Mononuclear cell (primary cell): ENCODE results near the gene MAPK1. TPM values are rescaled to one million over a fixed set of nuclear protein-coding genes. Genes with fewer than 3 reads are reported as not detected.
"Not testable (repeated sequence)": the region's sequence is repeated elsewhere in the genome, so short reads cannot be mapped to it uniquely, and the experiment has no call there.

Source experiments
- H3K27me3 ChIP-seq: 2 replicates; pipeline ENCODE4 v1.6.0; 2011; ENCODE audit warnings: low read length, control low read depth; ENCODE audit not compliant: insufficient read depth
- H3K4me1 ChIP-seq: 2 replicates; pipeline ENCODE4 v1.5.1; 2011; ENCODE audit warnings: mild to moderate bottlenecking, low read length, control low read depth; ENCODE audit not compliant: insufficient read depth
- H3K4me3 ChIP-seq: 2 replicates; pipeline ENCODE4 v1.5.1; 2011; ENCODE audit warnings: mild to moderate bottlenecking, low read length, moderate library complexity
- H3K9me3 ChIP-seq: 2 replicates; pipeline ENCODE4 v1.5.1; 2011; ENCODE audit warnings: low read depth, mild to moderate bottlenecking, control low read depth, low read length
- total RNA-seq: library from RNA; depleted of rRNA; stranded (reverse); fragments of >200 nt; gene quantifications from one replicate; pipeline ENCODE4 v1.2.3, GENCODE V29; 2012

The MAPK1 gene
- total RNA-seq, 1 donor, result 30.0 TPM

- Histone ChIP-seq H3K4me1 (no peaks in the 10 kb centered on the region), H3K27me3 (no peaks in the 10 kb centered on the region), H3K4me3 (no peak overlapping the region), H3K9me3 (no peaks in the 10 kb centered on the region)
Measured at GRCh38 chr22:21754523-21754922, 112.9 kb downstream of the MAPK1 start.

GRCh38 chr22:21753374-21754111 lies 113.9 kb downstream of the MAPK1 start:
- Histone ChIP-seq H3K4me3 (no peak overlapping the region), H3K27me3 (no peaks in the 10 kb centered on the region), H3K9me3 (no peaks in the 10 kb centered on the region), H3K4me1 (no peaks in the 10 kb centered on the region)

GRCh38 chr22:21752276-21752675 lies 115.2 kb downstream of the MAPK1 start:
- H3K27me3 ChIP-seq, result no peaks in the 10 kb centered on the region
- no peaks in the 10 kb centered on the region for H3K9me3 ChIP-seq

GRCh38 chr22:21745948-21746347 lies 121.5 kb downstream of the MAPK1 start:
- Histone ChIP-seq H3K4me3 (no peak overlapping the region), H3K9me3 (no peaks in the 10 kb centered on the region), H3K27me3 (no peaks in the 10 kb centered on the region), H3K4me1 (no peaks in the 10 kb centered on the region)

More at GRCh38 chr22:21752276-21752675, 115.2 kb downstream of the MAPK1 start:
- H3K4me3 ChIP-seq, result no peak overlapping the region
- no peaks in the 10 kb centered on the region for H3K4me1 ChIP-seq

- not testable (repeated sequence) for H3K4me3 ChIP-seq, H3K4me1 ChIP-seq, H3K9me3 ChIP-seq, H3K27me3 ChIP-seq
Measured at GRCh38 chr22:21744917-21745316, 122.5 kb downstream of the MAPK1 start.

GRCh38 chr22:21741790-21742189 lies 125.7 kb downstream of the MAPK1 start:
- peaks cover 2% of the 10 kb centered on the region for H3K4me1 ChIP-seq
- no peaks in the 10 kb centered on the region for H3K27me3 ChIP-seq
- no peaks in the 10 kb centered on the region for H3K9me3 ChIP-seq
- H3K4me3 ChIP-seq, result no peak overlapping the region

- H3K27me3 ChIP-seq, result no peaks in the 10 kb centered on the region
- peaks cover 7% of the 10 kb centered on the region for H3K4me1 ChIP-seq
- H3K9me3 ChIP-seq, result no peaks in the 10 kb centered on the region
- H3K4me3 ChIP-seq, result no peak overlapping the region
Measured at GRCh38 chr22:21741059-21741458, 126.4 kb downstream of the MAPK1 start.

- H3K9me3 ChIP-seq, result no peaks in the 10 kb centered on the region
- H3K27me3 ChIP-seq, result no peaks in the 10 kb centered on the region
- H3K4me1 ChIP-seq, result peaks cover 10% of the 10 kb centered on the region
- H3K4me3 ChIP-seq, result no peak overlapping the region
Measured at GRCh38 chr22:21739828-21740377, 127.5 kb downstream of the MAPK1 start.

- Histone ChIP-seq H3K4me3 (no peak overlapping the region), H3K27me3 (no peaks in the 10 kb centered on the region), H3K9me3 (no peaks in the 10 kb centered on the region), H3K4me1 (peaks cover 20% of the 10 kb centered on the region)
Measured at GRCh38 chr22:21738966-21739365, 128.5 kb downstream of the MAPK1 start.

GRCh38 chr22:21738081-21738480 lies 129.4 kb downstream of the MAPK1 start:
- H3K27me3 ChIP-seq, result no peaks in the 10 kb centered on the region
- no peaks in the 10 kb centered on the region for H3K9me3 ChIP-seq
- H3K4me1 ChIP-seq, result peaks cover 22% of the 10 kb centered on the region
- H3K4me3 ChIP-seq, result no peak overlapping the region

GRCh38 chr22:21736948-21737347 lies 130.5 kb downstream of the MAPK1 start:
- Histone ChIP-seq H3K4me1 (peaks cover 22% of the 10 kb centered on the region), H3K9me3 (no peaks in the 10 kb centered on the region), H3K4me3 (no peak overlapping the region), H3K27me3 (no peaks in the 10 kb centered on the region)

- Histone ChIP-seq H3K27me3 (no peaks in the 10 kb centered on the region), H3K4me3 (peak overlapping the region; percentile 41), H3K9me3 (no peaks in the 10 kb centered on the region), H3K4me1 (peaks cover 22% of the 10 kb centered on the region)
Measured at GRCh38 chr22:21736084-21736642, 131.3 kb downstream of the MAPK1 start.

- Histone ChIP-seq H3K4me3 (peak within 1 kb of the TSS; percentile 44), H3K4me1 (peaks cover 22% of the 10 kb centered on the region), H3K9me3 (no peaks in the 10 kb centered on the region), H3K27me3 (no peaks in the 10 kb centered on the region)
Measured at GRCh38 chr22:21735200-21736083, 132.0 kb downstream of the MAPK1 start, which contains the start of gene YPEL1. YPEL1 (minus strand) TSS chr22:21735794; CDS start chr22:21710744, 25,050 bp downstream.

GRCh38 chr22:21734540-21735199 lies 132.8 kb downstream of the MAPK1 start:
- Histone ChIP-seq H3K4me3 (peak overlapping the region; percentile 44), H3K4me1 (peaks cover 22% of the 10 kb centered on the region), H3K9me3 (no peaks in the 10 kb centered on the region), H3K27me3 (no peaks in the 10 kb centered on the region)
